MM.1S (cell line): ENCODE measurements around the gene KCNA5.

Source experiments
- DNase-seq: peaks from one replicate; pipeline ENCODE4 v3.0.0-alpha.2; 2015
- H2AFZ ChIP-seq: fragments of 300-600 bp; sonication (generic); 2 replicates; pipeline ENCODE4 v1.6.0; 2016; ENCODE audit warnings: antibody characterized with exemption, low read length
- H3F3A ChIP-seq: fragments of 300-600 bp; sonication (generic); 2 replicates; pipeline ENCODE4 v1.6.1; 2016; ENCODE audit warnings: mild to moderate bottlenecking, antibody characterized with exemption, low read length, moderate library complexity, mixed read lengths; ENCODE audit not compliant: insufficient read depth
- H3K27ac ChIP-seq: fragments of 300-600 bp; sonication (generic); 2 replicates; pipeline ENCODE4 v1.5.1; 2016; ENCODE audit warnings: mild to moderate bottlenecking, low read length
- H3K27me3 ChIP-seq: fragments of 300-600 bp; sonication (generic); replicated peaks from 2 replicates; pipeline ENCODE4 v1.6.0; 2016; ENCODE audit warnings: low read length; ENCODE audit not compliant: insufficient read depth
- H3K36me3 ChIP-seq: fragments of 300-600 bp; sonication (generic); replicated peaks from 2 replicates; pipeline ENCODE4 v1.6.1; 2016; ENCODE audit warnings: mild to moderate bottlenecking, low read length, mixed read lengths; ENCODE audit not compliant: insufficient read depth
- H3K4me1 ChIP-seq: fragments of 300-600 bp; sonication (generic); 2 replicates; pipeline ENCODE4 v1.6.1; 2016; ENCODE audit warnings: low read length, mixed read lengths
- H3K4me2 ChIP-seq: fragments of 300-600 bp; sonication (generic); 2 replicates; pipeline ENCODE4 v1.6.0; 2016; ENCODE audit warnings: low read depth, low read length
- H3K4me3 ChIP-seq: fragments of 300-600 bp; sonication (generic); 2 replicates; pipeline ENCODE4 v1.5.1; 2016; ENCODE audit warnings: low read length, mixed read lengths
- H3K79me2 ChIP-seq: fragments of 300-600 bp; sonication (generic); 2 replicates; pipeline ENCODE4 v1.6.1; 2016; ENCODE audit warnings: mixed run types, low read length, mixed read lengths
- H3K9ac ChIP-seq: fragments of 300-600 bp; sonication (generic); 2 replicates; pipeline ENCODE4 v1.6.1; 2016; ENCODE audit warnings: low read length, mixed read lengths
- H3K9me2 ChIP-seq: fragments of 300-600 bp; sonication (generic); replicated peaks from 2 replicates; pipeline ENCODE4 v1.6.1; 2016; ENCODE audit warnings: mild to moderate bottlenecking, low read length, mixed read lengths; ENCODE audit not compliant: insufficient read depth
- H3K9me3 ChIP-seq: fragments of 300-600 bp; sonication (generic); replicated peaks from 2 replicates; pipeline ENCODE4 v1.6.1; 2016; ENCODE audit warnings: mild to moderate bottlenecking, low read length, mixed read lengths; ENCODE audit not compliant: insufficient read depth
- H4K20me1 ChIP-seq: fragments of 300-600 bp; sonication (generic); 2 replicates; pipeline ENCODE4 v1.6.1; 2016; ENCODE audit warnings: mild to moderate bottlenecking, low read length, moderate library complexity, mixed read lengths; ENCODE audit not compliant: insufficient read depth
- EZH2 ChIP-seq: fragments of 300-600 bp; sonication (generic); optimal IDR thresholded peaks from 2 replicates; pipeline ENCODE3; 2017; ENCODE audit warnings: low read depth, mild to moderate bottlenecking, antibody characterized with exemption, low read length, mixed read lengths
- EZH2phosphoT487 ChIP-seq: fragments of 300-600 bp; sonication (generic); IDR thresholded peaks from 2 replicates; pipeline ENCODE4 v1.6.1; 2018; ENCODE audit warnings: antibody characterized with exemption, low read length
- TF ChIP-seq, protein P1 (sequence below): fragments of 300-600 bp; sonication (generic); IDR thresholded peaks from 2 replicates; pipeline ENCODE4 v1.5.1; 2016; ENCODE audit warnings: antibody characterized with exemption, low read length, mixed read lengths

KCNA5 gene

GRCh38 chr12:5012337-5012736 is 31.3 kb upstream of the KCNA5 start:
- Histone ChIP-seq H3K27ac (no peak overlapping the region), H3K9me3 (no peaks in the 10 kb centered on the region), H3K79me2 (no peaks in the 10 kb centered on the region), H3K4me1 (no peaks in the 10 kb centered on the region), H3F3A (no peaks in the 10 kb centered on the region), H2AFZ (no peak overlapping the region), H4K20me1 (no peaks in the 10 kb centered on the region), H3K36me3 (no peaks in the 10 kb centered on the region), H3K27me3 (no peaks in the 10 kb centered on the region), H3K4me2 (no peak overlapping the region), H3K9me2 (no peaks in the 10 kb centered on the region), H3K9ac (no peak overlapping the region), H3K4me3 (no peak overlapping the region)
- DNase-seq, result no peak
- TF ChIP-seq, protein P1, sequence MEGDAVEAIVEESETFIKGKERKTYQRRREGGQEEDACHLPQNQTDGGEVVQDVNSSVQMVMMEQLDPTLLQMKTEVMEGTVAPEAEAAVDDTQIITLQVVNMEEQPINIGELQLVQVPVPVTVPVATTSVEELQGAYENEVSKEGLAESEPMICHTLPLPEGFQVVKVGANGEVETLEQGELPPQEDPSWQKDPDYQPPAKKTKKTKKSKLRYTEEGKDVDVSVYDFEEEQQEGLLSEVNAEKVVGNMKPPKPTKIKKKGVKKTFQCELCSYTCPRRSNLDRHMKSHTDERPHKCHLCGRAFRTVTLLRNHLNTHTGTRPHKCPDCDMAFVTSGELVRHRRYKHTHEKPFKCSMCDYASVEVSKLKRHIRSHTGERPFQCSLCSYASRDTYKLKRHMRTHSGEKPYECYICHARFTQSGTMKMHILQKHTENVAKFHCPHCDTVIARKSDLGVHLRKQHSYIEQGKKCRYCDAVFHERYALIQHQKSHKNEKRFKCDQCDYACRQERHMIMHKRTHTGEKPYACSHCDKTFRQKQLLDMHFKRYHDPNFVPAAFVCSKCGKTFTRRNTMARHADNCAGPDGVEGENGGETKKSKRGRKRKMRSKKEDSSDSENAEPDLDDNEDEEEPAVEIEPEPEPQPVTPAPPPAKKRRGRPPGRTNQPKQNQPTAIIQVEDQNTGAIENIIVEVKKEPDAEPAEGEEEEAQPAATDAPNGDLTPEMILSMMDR, result no peak
- TF ChIP-seq EZH2phosphoT487 (no peak), EZH2 (no peak)

DNA sequence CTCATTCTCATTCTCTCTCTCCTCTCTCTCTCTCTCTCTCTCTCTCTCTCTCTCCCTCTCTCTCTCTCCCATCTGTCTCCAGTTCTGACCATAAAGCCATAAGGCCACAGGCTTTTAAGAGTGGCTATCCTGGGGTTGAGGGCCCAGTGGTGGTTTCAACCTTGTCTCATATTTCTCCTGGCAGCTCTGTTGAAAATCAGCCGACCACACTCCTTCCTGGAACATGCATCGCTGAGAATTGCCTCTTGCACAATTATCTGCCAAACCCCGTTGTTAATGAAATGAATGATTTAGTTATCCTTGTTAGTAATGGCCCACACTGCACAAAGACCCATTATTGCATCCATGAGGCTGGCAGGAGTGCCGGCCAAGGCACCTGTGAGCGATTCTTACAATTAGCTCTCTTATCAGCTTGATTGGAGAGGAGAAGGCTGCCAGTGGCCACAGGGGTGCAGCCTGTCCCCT is 30.4 kb upstream of the KCNA5 start:
- Histone ChIP-seq H3K9ac (no peak overlapping the region), H3K9me2 (no peaks in the 10 kb centered on the region), H3K4me3 (no peak overlapping the region), H3K79me2 (no peaks in the 10 kb centered on the region), H3K4me1 (no peaks in the 10 kb centered on the region), H4K20me1 (no peaks in the 10 kb centered on the region), H3K36me3 (no peaks in the 10 kb centered on the region), H3K27ac (no peak overlapping the region), H3K27me3 (no peaks in the 10 kb centered on the region), H3K4me2 (no peak overlapping the region), H3K9me3 (no peaks in the 10 kb centered on the region), H3F3A (no peaks in the 10 kb centered on the region), H2AFZ (no peak overlapping the region)
- TF ChIP-seq EZH2phosphoT487 (no peak), EZH2 (no peak)
- TF ChIP-seq, protein P1, result no peak
- DNase-seq, result no peak

DNA sequence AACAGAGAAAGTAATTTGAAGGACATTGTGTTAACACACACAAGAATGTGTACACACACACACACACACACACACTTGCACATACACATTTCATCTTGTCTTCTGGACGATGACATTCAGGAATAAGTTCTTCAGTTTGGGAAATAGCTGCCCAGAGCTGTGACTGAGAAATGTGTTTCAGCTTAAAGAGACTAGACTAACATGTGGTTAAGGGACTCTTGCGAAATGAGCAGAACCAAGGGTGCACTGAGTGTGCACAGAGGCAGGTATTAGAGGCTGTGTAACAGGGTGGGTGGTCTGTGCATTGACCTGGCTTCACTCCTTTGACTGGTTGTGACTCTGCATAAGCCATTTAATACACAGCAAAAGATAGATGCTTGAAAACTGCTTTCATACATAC is 29.4 kb upstream of the KCNA5 start:
- Histone ChIP-seq H3K9me3 (no peaks in the 10 kb centered on the region), H4K20me1 (no peaks in the 10 kb centered on the region), H2AFZ (no peak overlapping the region), H3K9ac (no peak overlapping the region), H3K36me3 (no peaks in the 10 kb centered on the region), H3K27ac (no peak overlapping the region), H3K4me3 (no peak overlapping the region), H3K79me2 (no peaks in the 10 kb centered on the region), H3K27me3 (no peaks in the 10 kb centered on the region), H3K4me1 (no peaks in the 10 kb centered on the region), H3K9me2 (no peaks in the 10 kb centered on the region), H3K4me2 (no peak overlapping the region), H3F3A (no peaks in the 10 kb centered on the region)
- TF ChIP-seq EZH2phosphoT487, result no peak
- TF ChIP-seq, protein P1, result no peak
- TF ChIP-seq EZH2, result no peak
- DNase-seq, result no peak
